Stromal cell of bone marrow (primary cell): ENCODE data around the gene PRKN.
A peak's percentile ranks its signal among the peaks of the same experiment; 100 is the strongest.

Experiments
- DNase-seq: peaks from one replicate; pipeline ENCODE4 v3.0.0-alpha.2; 2012; ENCODE audit warnings: low read depth

PRKN gene

GRCh38 chr6:161798844-161799394, 928.6 kb downstream of the PRKN start:
- no peak for DNase-seq

GRCh38 chr6:161796681-161797080, 930.9 kb downstream of the PRKN start:
- no peak for DNase-seq

- DNase-seq: no peak
Observed at GRCh38 chr6:161792851-161793493, 934.6 kb downstream of the PRKN start.

- DNase-seq: no peak
Observed at GRCh38 chr6:161788531-161788930, 939.0 kb downstream of the PRKN start.

- no peak for DNase-seq
Observed at GRCh38 chr6:161772176-161772575, 955.4 kb downstream of the PRKN start.

- no peak for DNase-seq
Observed at GRCh38 chr6:161761966-161762365, 965.6 kb downstream of the PRKN start.

DNA sequence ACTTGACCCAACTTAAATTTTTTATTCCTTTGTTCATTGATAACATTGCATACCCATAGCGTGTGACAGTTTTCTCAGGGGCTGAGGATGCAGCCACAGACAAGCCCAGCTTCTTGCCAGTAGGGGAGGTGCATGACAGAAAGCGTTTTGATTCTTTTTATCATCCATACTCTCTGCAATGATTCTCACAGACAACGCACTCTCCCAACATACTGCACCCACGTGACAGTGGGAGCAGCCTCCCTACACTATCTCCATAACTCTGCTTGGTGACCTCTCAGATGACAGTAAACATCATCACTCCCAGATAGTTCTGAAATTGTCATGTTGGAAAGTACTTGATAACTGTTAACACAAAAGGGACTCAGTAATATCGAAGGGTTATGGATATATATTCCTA, 972.5 kb downstream of the PRKN start:
- DNase-seq: no peak

DNA sequence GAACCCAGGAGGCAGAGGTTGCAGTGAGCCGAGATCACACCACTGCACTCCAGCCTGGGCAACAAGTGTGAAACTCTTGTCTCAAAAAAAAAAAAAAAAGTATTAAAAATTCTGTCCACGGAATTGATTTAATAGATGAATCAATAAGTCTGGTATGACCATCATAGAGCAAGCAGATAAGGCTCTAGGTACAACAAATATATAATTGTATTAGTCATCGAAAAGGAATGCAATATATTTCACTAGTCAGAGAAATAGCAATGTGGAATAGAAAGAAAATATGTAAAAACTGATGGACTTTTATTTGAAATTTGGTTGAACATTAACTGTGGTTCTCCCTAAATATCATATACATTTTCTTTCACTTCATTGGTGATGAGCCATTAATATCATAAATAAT, 976.9 kb downstream of the PRKN start:
- DNase-seq: no peak

- no peak for DNase-seq
Observed at GRCh38 chr6:161749576-161749975, 978.0 kb downstream of the PRKN start.

GRCh38 chr6:161748535-161749416, 978.8 kb downstream of the PRKN start:
- DNase-seq: no peak

GRCh38 chr6:161747506-161747905, 980.1 kb downstream of the PRKN start:
- no peak for DNase-seq

DNA sequence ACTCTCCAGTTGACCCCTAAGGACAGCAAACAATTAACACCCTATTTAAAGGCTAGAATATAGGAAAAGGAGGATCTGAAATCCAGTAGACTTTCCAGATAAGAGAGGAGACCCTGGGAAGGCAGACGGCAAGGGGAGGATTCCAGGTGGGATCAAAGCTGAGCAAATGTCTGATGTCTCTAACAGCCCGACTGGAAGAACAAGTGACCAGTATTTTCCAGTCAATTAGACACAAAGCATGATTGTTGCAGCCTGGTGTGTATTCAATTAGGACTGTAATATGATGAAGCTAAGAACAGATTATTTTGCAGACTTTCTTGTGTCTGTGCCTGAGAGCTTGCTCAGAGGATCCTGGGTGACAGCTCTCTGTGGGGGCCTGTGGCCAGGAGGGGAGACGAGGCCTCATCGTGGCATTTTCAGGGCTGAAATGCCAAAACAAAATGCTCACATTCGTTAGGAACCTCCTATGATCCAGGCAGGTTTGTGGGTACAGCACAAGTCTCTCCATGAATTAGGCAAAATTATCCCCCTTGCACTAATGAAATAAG, 981.9 kb downstream of the PRKN start:
- no peak for DNase-seq

DNA sequence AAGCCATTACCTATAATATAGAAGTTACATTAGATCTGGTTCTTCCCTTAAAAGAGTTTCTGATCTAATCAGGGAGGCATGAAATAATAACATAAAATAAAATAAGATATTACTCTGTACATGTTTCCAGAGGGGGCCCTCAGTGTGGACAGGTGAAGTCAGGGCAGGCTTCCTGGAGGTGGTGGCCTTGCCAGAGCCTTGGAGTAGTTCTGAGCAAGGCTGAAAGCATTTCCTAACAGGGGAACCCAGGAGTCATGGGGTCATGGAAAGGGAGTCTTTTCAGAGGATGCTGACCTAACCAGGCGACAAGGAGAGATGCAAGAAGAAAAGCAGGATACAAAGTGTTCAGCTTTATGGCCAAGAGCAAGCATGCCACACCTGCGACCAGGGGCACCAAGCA, 982.4 kb downstream of the PRKN start:
- DNase-seq: no peak

DNA sequence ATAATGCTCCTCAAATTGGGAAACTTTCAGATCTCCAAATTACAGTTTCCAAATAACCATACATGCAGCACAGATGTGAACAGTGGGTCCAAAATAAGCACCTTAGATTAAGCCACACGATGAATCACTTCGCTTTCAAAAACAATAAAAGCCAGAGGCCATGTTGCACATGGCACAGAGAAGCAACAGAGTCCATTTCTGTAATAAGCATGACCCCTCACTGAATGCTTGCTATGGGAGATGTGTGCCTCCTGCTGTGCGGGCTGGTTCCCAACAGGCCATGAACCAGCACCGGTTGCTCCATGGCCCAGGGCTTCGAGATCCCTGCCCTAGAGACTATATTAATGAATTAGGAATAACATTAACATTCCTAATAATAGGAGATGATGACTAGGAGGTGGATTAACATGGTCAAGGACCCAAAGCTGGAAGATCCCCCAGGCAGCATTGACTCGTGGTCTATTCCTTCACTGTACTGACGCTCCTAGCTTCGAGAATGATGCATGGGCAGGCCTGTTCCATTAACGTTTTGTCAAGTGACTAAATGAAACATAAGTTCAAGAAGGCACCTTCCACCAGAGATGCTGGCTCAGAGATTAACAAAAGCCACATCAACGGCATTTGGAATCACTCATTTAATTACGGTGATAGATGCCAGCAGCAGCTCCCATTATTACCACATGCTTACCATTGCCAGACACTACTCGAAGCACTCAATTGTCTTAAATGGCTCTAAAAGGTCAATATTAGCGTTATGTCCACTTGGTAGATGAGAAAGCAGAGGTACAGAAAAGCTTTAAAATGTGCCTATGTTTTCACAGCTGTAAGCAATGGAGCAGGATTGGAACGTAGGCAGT, 983.1 kb downstream of the PRKN start:
- peak; percentile 4 for DNase-seq

DNA sequence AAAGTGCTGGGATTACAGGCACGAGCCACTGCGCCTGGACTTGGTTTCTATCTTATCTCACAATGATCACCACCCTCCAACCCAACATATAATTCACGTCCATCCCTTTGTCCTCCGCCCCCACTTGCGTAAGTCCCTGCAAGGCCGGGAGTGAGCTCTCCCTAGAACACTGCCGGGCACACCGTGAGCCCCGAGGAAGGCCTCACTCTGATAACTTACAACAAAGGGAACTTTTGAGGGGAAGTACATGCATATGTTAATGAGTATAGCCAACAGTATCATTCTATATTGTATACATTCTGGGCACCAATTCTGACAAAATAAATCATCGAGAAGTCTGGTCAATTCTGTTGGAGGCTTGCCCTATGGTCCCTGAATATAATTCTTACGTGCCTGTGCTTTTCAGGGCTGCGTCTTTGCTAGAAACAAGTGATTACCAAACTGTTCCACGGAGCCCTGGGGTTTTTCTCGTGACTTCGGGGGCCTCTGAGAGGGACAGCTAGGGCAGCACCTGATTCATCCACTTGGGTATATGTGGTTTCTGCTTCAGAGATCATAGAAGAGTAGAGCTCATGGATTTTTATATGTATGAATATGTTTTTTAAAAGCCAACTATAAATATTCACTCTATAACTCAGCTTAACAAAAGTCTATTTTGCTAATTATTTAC, 983.9 kb downstream of the PRKN start:
- DNase-seq: no peak

GRCh38 chr6:161740486-161740885, 987.1 kb downstream of the PRKN start:
- no peak for DNase-seq

DNA sequence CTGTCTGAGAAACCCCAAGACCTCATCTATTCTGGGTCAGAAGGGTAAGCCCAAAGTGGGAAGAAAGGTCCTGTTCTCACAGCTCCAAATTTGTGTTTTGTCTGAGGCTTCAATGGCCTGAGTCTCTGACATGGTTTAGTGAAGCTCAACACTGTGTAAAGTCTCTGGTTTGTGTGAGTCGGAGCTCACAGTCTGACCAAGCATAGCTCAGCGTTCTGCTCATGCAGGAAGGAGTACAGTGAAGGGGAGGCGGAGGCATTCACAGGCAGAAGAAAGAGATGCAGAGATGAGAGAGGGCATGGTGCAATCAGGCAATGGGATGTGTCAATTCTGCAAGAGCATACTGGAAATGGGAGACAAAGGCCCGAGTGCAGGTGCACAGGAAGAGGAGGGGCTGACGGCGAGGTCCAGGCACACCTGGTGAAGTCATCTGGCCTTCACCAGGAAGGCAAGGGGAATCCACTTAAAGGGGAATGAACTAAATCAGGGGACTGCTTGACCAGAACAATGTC, 990.7 kb downstream of the PRKN start:
- no peak for DNase-seq

DNA sequence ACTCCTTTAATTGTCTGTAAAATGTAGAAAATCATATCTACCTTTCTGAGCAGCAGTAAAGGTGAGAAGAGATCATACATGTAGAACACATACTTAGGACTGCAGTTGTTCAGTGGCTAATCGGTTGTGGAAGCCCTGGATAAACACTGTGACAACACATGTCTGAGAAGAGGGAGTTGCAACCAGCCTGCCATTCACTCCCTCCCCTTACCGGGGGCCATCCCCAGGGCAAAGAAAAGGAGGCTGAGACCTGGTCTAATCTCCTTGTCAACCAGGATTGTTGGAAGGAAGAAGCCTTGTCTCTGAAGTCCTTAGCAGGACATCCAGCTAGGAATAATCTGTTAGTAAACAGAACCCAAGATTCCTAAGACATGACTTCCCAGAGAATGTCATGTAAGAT, 991.2 kb downstream of the PRKN start:
- no peak for DNase-seq

GRCh38 chr6:161732594-161732993, 995.0 kb downstream of the PRKN start:
- DNase-seq: no peak

DNA sequence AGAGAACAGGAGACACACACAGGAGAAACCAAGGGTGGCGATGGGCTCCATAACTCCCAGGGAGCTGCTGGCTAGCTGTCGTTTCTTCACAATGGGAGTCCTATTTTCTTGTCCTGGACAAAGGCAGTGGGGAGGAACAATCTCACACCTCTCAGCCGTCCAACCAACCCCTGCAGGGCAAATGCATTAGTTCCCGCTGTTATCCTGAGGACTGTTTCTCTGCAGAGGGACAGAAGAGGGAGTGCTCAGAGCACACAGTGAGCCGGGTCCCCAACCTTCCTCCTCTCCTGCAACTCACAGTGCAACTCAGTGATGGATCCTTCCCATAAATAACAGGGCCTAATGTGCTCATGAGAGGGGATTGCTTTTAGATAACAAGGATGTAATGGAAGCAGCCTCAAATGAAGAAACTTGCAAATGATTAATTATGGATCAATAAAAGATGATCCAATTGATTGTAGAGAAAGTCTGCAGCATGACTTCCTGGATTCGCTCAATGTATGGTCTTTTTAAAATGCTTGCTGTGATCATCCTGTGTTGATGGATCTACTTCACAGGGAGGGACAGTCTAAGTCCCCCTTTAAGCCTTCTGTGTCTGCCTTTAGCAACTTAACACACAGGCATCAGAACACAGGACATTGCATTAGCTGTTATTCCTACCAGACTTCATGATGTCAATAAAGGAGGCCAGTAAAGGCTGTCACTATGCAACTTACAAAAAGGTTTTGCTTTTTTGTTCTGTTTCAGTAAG, 1000.3 kb downstream of the PRKN start:
- no peak for DNase-seq

- no peak for DNase-seq
Observed at GRCh38 chr6:161722394-161722793, 1005.2 kb downstream of the PRKN start.
